K562 (cell line): Measurements from ENCODE around the gene LY6G6F. TPM values are rescaled to one million over a fixed set of nuclear protein-coding genes. Genes with fewer than 3 reads are reported as not detected.

Experiments used
- CHAMP1 ChIP-seq: fragments of 450-650 bp; IDR thresholded peaks from 2 replicates; pipeline ENCODE4 v1.6.1; 2016; ENCODE audit warnings: mild to moderate bottlenecking
- DEAF1 ChIP-seq: fragments of 450-650 bp; formaldehyde crosslinking; IDR thresholded peaks from 2 replicates; pipeline ENCODE4 v1.4.0; 2020; ENCODE audit warnings: mild to moderate bottlenecking, moderate library complexity
- HCFC1 ChIP-seq: IDR thresholded peaks from 2 replicates; pipeline ENCODE4 v1.6.1; 2012; ENCODE audit warnings: low read depth, low read length, improper control_type of control experiment
- MAFG ChIP-seq: fragments of 450-650 bp; conservative IDR thresholded peaks from 2 replicates; pipeline ENCODE4 v1.6.1; 2016; ENCODE audit warnings: missing genetic modification characterization, missing compliant biosample characterization
- TCF7 ChIP-seq: sonication (generic); IDR thresholded peaks from 2 replicates; pipeline ENCODE4 v1.6.1; 2016; ENCODE audit warnings: antibody characterized with exemption, borderline replicate concordance
- TFE3 ChIP-seq: fragments of 450-650 bp; formaldehyde crosslinking; IDR thresholded peaks from 2 replicates; pipeline ENCODE4 v1.4.0; 2020; ENCODE audit warnings: mild to moderate bottlenecking, mixed read lengths
- XRCC3 ChIP-seq: fragments of 450-650 bp; IDR thresholded peaks from 2 replicates; pipeline ENCODE4 v1.6.1; 2017; ENCODE audit warnings: mild to moderate bottlenecking, moderate library complexity
- ZNF224 ChIP-seq: sonication (generic); formaldehyde crosslinking; IDR thresholded peaks from 2 replicates; pipeline ENCODE4 v1.8.0; 2022; ENCODE audit warnings: mild to moderate bottlenecking, missing genetic modification reagents
- ZNF592 ChIP-seq: fragments of 450-650 bp; IDR thresholded peaks from 2 replicates; pipeline ENCODE4 v1.6.1; 2017; ENCODE audit warnings: antibody characterized with exemption, mild to moderate bottlenecking
- polyA plus RNA-seq, 8 experiments: library from polyadenylated mRNA; depleted of rRNA in 4 of 8; stranded (reverse) in 5 of 8; unstranded in 3 of 8; fragments of >200 nt; fragmentation: Nextera tagmentation in 2 of 8; fragmentation: Illumina TruSeq in 1 of 8; extraction: Ambion mirVana in 2 of 8; extraction: Trizol in 1 of 8; gene quantifications; 2 replicates each; pipeline versions ENCODE4 v1.2.1 to v1.2.3, GENCODE V29; 2011 to 2014; ENCODE audit warnings: inconsistent platforms in 1 of 8, missing spikeins in 1 of 8
- total RNA-seq, 7 experiments: library from RNA; depleted of rRNA in 6 of 7; stranded (reverse); fragments of >200 nt in 6 of 7; fragmentation: Illumina TruSeq in 2 of 7; extraction: Trizol in 2 of 7; gene quantifications; 2 replicates each; pipeline versions ENCODE4 v1.2.1 to v1.2.3, GENCODE V29; 2011 to 2021; ENCODE audit warnings: low replicate concordance in 1 of 7

LY6G6F gene
- total and polyA plus RNA-seq, 9 of the 15 experiments (the other 6 are each of a cell fraction or from before 2014, with no cell fraction given), result 0.14 to 0.50 (median 0.28) TPM; not detected in 2

- TF ChIP-seq ZNF592 (peak; percentile 51), HCFC1 (no peak), ZNF224 (CRISPR knock-in tag) (no peak), TFE3 (CRISPR knock-in tag) (no peak), XRCC3 (no peak), MAFG (no peak), TCF7 (no peak), CHAMP1 (no peak), DEAF1 (CRISPR knock-in tag) (no peak)
These were observed 17.2 kb upstream of the LY6G6F start (continued) for GRCh38 chr6:31689249-31690110.
